ENCODE measurements around the gene FAU. TPM values are rescaled to one million over a fixed set of nuclear protein-coding genes. Genes with fewer than 3 reads are reported as not detected.
A peak's percentile ranks its signal among the peaks of the same experiment; 100 is the strongest.

Gene FAU
- total and polyA plus RNA-seq, 9 of the 15 experiments (the other 6 are each of a cell fraction or from before 2014, with no cell fraction given), result 433 to 1,827 (median 942) TPM

DNA sequence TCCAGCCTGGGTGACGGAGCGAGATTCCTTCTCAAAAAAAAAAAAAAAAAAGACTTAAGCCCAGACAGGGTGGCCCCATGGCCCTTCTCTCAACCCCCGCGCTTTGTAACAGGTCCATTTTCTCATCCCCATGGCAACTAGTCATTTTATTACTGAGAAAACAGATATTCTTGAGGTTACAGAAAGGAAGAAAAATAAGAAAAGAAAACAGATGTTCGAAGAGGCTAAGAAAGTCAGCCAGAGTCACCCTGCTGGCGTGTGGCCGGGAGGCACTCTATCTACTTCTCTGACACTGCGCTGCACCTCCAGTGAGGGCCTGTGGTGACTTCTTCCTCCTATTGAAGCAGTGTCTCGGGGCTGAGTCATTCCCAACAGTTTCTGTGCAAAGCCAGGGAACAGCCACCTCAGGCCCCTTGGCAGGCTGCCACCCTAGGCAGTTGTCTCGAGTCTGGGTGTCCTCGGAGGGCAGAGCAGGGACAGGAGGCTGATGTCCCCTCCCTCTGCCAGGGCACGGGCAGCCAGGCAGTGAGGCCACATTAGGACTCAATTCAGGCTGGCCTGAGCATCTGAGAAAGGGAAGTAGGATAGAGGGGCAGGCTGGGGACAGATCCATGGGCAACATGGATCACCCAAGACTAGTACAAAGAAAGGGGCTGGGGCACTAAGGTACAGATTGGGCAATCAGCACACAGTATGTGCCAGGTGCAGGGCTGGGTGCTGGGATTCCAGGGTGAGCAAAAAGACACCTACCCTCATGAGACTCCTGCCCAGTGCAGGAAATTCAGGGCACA lies 28.8 kb upstream of the FAU start (continued):
- TF ChIP-seq, protein P1, sequence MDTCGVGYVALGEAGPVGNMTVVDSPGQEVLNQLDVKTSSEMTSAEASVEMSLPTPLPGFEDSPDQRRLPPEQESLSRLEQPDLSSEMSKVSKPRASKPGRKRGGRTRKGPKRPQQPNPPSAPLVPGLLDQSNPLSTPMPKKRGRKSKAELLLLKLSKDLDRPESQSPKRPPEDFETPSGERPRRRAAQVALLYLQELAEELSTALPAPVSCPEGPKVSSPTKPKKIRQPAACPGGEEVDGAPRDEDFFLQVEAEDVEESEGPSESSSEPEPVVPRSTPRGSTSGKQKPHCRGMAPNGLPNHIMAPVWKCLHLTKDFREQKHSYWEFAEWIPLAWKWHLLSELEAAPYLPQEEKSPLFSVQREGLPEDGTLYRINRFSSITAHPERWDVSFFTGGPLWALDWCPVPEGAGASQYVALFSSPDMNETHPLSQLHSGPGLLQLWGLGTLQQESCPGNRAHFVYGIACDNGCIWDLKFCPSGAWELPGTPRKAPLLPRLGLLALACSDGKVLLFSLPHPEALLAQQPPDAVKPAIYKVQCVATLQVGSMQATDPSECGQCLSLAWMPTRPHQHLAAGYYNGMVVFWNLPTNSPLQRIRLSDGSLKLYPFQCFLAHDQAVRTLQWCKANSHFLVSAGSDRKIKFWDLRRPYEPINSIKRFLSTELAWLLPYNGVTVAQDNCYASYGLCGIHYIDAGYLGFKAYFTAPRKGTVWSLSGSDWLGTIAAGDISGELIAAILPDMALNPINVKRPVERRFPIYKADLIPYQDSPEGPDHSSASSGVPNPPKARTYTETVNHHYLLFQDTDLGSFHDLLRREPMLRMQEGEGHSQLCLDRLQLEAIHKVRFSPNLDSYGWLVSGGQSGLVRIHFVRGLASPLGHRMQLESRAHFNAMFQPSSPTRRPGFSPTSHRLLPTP (IDR thresholded peaks at IDR 0.05; ENCODE audit: borderline replicate concordance, extremely low read depth, insufficient read length), result no peak
- TF ChIP-seq, protein P2, sequence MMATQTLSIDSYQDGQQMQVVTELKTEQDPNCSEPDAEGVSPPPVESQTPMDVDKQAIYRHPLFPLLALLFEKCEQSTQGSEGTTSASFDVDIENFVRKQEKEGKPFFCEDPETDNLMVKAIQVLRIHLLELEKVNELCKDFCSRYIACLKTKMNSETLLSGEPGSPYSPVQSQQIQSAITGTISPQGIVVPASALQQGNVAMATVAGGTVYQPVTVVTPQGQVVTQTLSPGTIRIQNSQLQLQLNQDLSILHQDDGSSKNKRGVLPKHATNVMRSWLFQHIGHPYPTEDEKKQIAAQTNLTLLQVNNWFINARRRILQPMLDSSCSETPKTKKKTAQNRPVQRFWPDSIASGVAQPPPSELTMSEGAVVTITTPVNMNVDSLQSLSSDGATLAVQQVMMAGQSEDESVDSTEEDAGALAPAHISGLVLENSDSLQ (IDR thresholded peaks at IDR 0.05), result peak; percentile 73
- no peak for TF ChIP-seq DMBX1 (CRISPR knock-in tag; IDR thresholded peaks at IDR 0.05; ENCODE audit: borderline replicate concordance)
- no peak for TF ChIP-seq CBX3 (IDR thresholded peaks at IDR 0.05; ENCODE audit: borderline replicate concordance in 1 of 2, low read length in 2 of 2)
- peak; percentile 60 for TF ChIP-seq MEIS2 (IDR thresholded peaks at IDR 0.05; ENCODE audit: partially characterized antibody)
- TF ChIP-seq ZSCAN32 (CRISPR knock-in tag; IDR thresholded peaks at IDR 0.05), result no peak
- no peak for TF ChIP-seq ZNF232 (CRISPR knock-in tag; IDR thresholded peaks at IDR 0.05)
- TF ChIP-seq, protein P3, sequence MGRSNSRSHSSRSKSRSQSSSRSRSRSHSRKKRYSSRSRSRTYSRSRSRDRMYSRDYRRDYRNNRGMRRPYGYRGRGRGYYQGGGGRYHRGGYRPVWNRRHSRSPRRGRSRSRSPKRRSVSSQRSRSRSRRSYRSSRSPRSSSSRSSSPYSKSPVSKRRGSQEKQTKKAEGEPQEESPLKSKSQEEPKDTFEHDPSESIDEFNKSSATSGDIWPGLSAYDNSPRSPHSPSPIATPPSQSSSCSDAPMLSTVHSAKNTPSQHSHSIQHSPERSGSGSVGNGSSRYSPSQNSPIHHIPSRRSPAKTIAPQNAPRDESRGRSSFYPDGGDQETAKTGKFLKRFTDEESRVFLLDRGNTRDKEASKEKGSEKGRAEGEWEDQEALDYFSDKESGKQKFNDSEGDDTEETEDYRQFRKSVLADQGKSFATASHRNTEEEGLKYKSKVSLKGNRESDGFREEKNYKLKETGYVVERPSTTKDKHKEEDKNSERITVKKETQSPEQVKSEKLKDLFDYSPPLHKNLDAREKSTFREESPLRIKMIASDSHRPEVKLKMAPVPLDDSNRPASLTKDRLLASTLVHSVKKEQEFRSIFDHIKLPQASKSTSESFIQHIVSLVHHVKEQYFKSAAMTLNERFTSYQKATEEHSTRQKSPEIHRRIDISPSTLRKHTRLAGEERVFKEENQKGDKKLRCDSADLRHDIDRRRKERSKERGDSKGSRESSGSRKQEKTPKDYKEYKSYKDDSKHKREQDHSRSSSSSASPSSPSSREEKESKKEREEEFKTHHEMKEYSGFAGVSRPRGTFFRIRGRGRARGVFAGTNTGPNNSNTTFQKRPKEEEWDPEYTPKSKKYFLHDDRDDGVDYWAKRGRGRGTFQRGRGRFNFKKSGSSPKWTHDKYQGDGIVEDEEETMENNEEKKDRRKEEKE (IDR thresholded peaks at IDR 0.05; ENCODE audit: borderline replicate concordance in 1 of 2, control insufficient read depth in 1 of 2, low read depth in 2 of 2, low read length in 1 of 2), result no peak
- TF ChIP-seq MIER1 (IDR thresholded peaks at IDR 0.05; ENCODE audit: low read depth), result no peak
- TF ChIP-seq, protein P4, sequence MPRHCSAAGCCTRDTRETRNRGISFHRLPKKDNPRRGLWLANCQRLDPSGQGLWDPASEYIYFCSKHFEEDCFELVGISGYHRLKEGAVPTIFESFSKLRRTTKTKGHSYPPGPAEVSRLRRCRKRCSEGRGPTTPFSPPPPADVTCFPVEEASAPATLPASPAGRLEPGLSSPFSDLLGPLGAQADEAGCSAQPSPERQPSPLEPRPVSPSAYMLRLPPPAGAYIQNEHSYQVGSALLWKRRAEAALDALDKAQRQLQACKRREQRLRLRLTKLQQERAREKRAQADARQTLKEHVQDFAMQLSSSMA (CRISPR knock-in tag; IDR thresholded peaks at IDR 0.05), result no peak
- no peak for TF ChIP-seq ZNF57 (CRISPR knock-in tag; IDR thresholded peaks at IDR 0.05)
- TF ChIP-seq ADNP (tag; IDR thresholded peaks at IDR 0.05), result no peak
- no peak for TF ChIP-seq ZFP30 (CRISPR knock-in tag; IDR thresholded peaks at IDR 0.05; ENCODE audit: borderline replicate concordance)
